Liver (tissue), 3 donors: ENCODE results near the gene EGFLAM.

Experiments
- CTCF ChIP-seq: fragments of 150-350 bp; IDR thresholded peaks from 2 replicates; pipeline ENCODE4 v1.5.1; 2017; ENCODE audit warnings: improper control_type of control experiment, low read depth, low read length; ENCODE audit not compliant: missing input control
- EGR1 ChIP-seq, 2 donors: IDR thresholded peaks; 2 replicates each; pipeline ENCODE4 v1.6.1; 2016 to 2018; ENCODE audit warnings: antibody characterized with exemption in 2 of 2, low read depth in 2 of 2
- GABPA ChIP-seq, 2 donors: IDR thresholded peaks in 1 of 2; conservative IDR thresholded peaks in 1 of 2; 2 replicates each; pipeline ENCODE4 v1.6.1; 2016; ENCODE audit warnings: antibody characterized with exemption in 2 of 2, mild to moderate bottlenecking in 1 of 2, moderate library complexity in 1 of 2
- JUND ChIP-seq, 2 donors: IDR thresholded peaks; 2 replicates each; pipeline ENCODE4 v1.6.1; 2016; ENCODE audit warnings: antibody characterized with exemption in 2 of 2
- MAX ChIP-seq: IDR thresholded peaks from 2 replicates; pipeline ENCODE4 v1.6.1; 2016; ENCODE audit warnings: antibody characterized with exemption
- RAD21 ChIP-seq, 2 donors: IDR thresholded peaks; 2 replicates each; pipeline ENCODE4 v1.6.1; 2016; ENCODE audit warnings: antibody characterized with exemption in 2 of 2, mild to moderate bottlenecking in 2 of 2
- SP1 ChIP-seq: IDR thresholded peaks from 2 replicates; pipeline ENCODE4 v1.6.1; 2018; ENCODE audit warnings: antibody characterized with exemption, mild to moderate bottlenecking
- TAF1 ChIP-seq: conservative IDR thresholded peaks from 2 replicates; pipeline ENCODE4 v1.6.1; 2016; ENCODE audit warnings: antibody characterized with exemption, mild to moderate bottlenecking
- YY1 ChIP-seq: IDR thresholded peaks from 2 replicates; pipeline ENCODE4 v1.6.1; 2016; ENCODE audit warnings: antibody characterized with exemption, mild to moderate bottlenecking
- ZBTB33 ChIP-seq: IDR thresholded peaks from 2 replicates; pipeline ENCODE4 v1.6.1; 2016; ENCODE audit warnings: antibody characterized with exemption
- donor health status: healthy.
- donor health status: healthy.

- TF ChIP-seq CTCF (no peak), SP1 (no peak), RAD21 (IDR thresholded peaks at IDR 0.05) (no peak), ZBTB33 (no peak), GABPA (IDR thresholded peaks at IDR 0.05 in 1 of 2, conservative IDR thresholded peaks at IDR 0.05 in 1 of 2) (no peak), TAF1 (no peak), JUND (IDR thresholded peaks at IDR 0.05) (no peak), EGR1 (IDR thresholded peaks at IDR 0.05; ENCODE audit: low read depth in 2 of 2) (no peak), MAX (no peak), YY1 (no peak)
Observed at GRCh38 chr5:38451074-38451725, 192.8 kb downstream of the EGFLAM start.
